Loucy (cell line): ENCODE data around the gene KLK12.
"Not testable (repeated sequence)": the region's sequence is repeated elsewhere in the genome, so short reads cannot be mapped to it uniquely, and the experiment has no call there.

Source experiments
- H2AFZ ChIP-seq: fragments of 200-600 bp; sonication (generic); 2 replicates; pipeline ENCODE4 v1.6.0; 2016; ENCODE audit warnings: antibody characterized with exemption, mild to moderate bottlenecking, low read length, moderate library complexity
- H3F3A ChIP-seq: fragments of 200-600 bp; 2 replicates; pipeline ENCODE4 v1.6.0; 2016; ENCODE audit warnings: antibody characterized with exemption, low read depth, mild to moderate bottlenecking
- H3K27me3 ChIP-seq: fragments of 200-600 bp; sonication (generic); 2 replicates; pipeline ENCODE4 v1.6.1; 2014; ENCODE audit warnings: low read length, mild to moderate bottlenecking; ENCODE audit not compliant: insufficient read depth, poor library complexity, severe bottlenecking
- H3K36me3 ChIP-seq: fragments of 200-600 bp; sonication (generic); 2 replicates; pipeline ENCODE4 v1.6.1; 2016; ENCODE audit warnings: low read length; ENCODE audit not compliant: insufficient read depth
- H3K4me1 ChIP-seq: fragments of 200-600 bp; sonication (generic); 2 replicates; pipeline ENCODE4 v1.5.1; 2014; ENCODE audit warnings: low read length, mild to moderate bottlenecking; ENCODE audit not compliant: insufficient read depth, poor library complexity, severe bottlenecking
- H3K4me2 ChIP-seq: fragments of 200-600 bp; sonication (generic); 2 replicates; pipeline ENCODE4 v1.6.0; 2014; ENCODE audit warnings: antibody characterized with exemption, low read length, low read depth, mild to moderate bottlenecking; ENCODE audit not compliant: poor library complexity, severe bottlenecking
- H3K4me3 ChIP-seq: fragments of 200-600 bp; sonication (generic); 2 replicates; pipeline ENCODE4 v1.5.1; 2014; ENCODE audit warnings: low read length, mild to moderate bottlenecking, mixed read lengths; ENCODE audit not compliant: poor library complexity, severe bottlenecking
- H3K79me2 ChIP-seq: fragments of 200-600 bp; sonication (generic); 2 replicates; pipeline ENCODE4 v1.6.1; 2014; ENCODE audit warnings: low read length; ENCODE audit not compliant: insufficient read depth
- H3K9ac ChIP-seq: fragments of 200-600 bp; sonication (generic); 2 replicates; pipeline ENCODE4 v1.6.0; 2014; ENCODE audit warnings: mild to moderate bottlenecking, low read depth, low read length, moderate library complexity; ENCODE audit not compliant: poor library complexity, severe bottlenecking
- H3K9me2 ChIP-seq: fragments of 200-600 bp; sonication (generic); replicated peaks from 2 replicates; pipeline ENCODE4 v1.6.1; 2016; ENCODE audit warnings: low read depth, low read length, mixed read lengths
- H3K9me3 ChIP-seq: fragments of 200-600 bp; sonication (generic); 2 replicates; pipeline ENCODE4 v1.6.1; 2014; ENCODE audit warnings: mild to moderate bottlenecking, antibody characterized with exemption, low read length, low read depth; ENCODE audit not compliant: insufficient read depth
- H4K20me1 ChIP-seq: fragments of 200-600 bp; sonication (generic); 2 replicates; pipeline ENCODE4 v1.6.0; 2014; ENCODE audit warnings: antibody characterized with exemption, low read length, mild to moderate bottlenecking; ENCODE audit not compliant: insufficient read depth, poor library complexity, severe bottlenecking
- EZH2phosphoT487 ChIP-seq: fragments of 200-600 bp; IDR thresholded peaks from 2 replicates; pipeline ENCODE4 v1.6.1; 2018; ENCODE audit warnings: antibody characterized with exemption, mild to moderate bottlenecking, moderate library complexity, borderline replicate concordance
- TF ChIP-seq, protein P1 (sequence below): fragments of 200-600 bp; sonication (generic); conservative IDR thresholded peaks from 2 replicates; pipeline ENCODE4 v1.5.1; 2014; ENCODE audit warnings: mild to moderate bottlenecking, antibody characterized with exemption, low read length

The KLK12 gene

DNA sequence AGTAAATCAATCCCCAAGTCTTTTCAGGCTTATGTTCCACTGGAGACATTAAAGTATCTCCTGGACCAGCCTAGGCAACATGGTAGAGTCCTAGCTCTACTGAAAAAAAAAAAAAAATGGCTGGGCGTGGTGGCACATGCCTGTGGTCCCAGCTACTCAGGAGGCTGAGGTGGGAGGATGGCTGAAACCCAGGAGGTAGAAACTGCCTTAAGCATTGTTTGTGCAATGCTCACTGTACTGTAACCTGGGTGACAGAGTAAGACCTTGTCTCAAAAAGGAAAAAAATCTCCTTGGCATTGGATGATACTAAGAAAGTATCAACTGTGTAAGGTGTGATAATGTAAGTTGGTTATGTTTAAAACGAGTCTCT, 42.2 kb downstream of the KLK12 start:
- Histone ChIP-seq H3K9ac (no peak overlapping the region), H3K4me2 (no peak overlapping the region), H2AFZ (no peak overlapping the region), H3K4me1 (no peaks in the 10 kb centered on the region), H3K36me3 (no peaks in the 10 kb centered on the region), H3K9me2 (no peaks in the 10 kb centered on the region), H3K9me3 (no peaks in the 10 kb centered on the region; the same call in 1 of the 2 replicates), H3K4me3 (no peak overlapping the region), H3F3A (no peaks in the 10 kb centered on the region), H3K79me2 (no peaks in the 10 kb centered on the region), H4K20me1 (no peaks in the 10 kb centered on the region), H3K27me3 (no peaks in the 10 kb centered on the region)
- no peak for TF ChIP-seq EZH2phosphoT487
- TF ChIP-seq, protein P1, sequence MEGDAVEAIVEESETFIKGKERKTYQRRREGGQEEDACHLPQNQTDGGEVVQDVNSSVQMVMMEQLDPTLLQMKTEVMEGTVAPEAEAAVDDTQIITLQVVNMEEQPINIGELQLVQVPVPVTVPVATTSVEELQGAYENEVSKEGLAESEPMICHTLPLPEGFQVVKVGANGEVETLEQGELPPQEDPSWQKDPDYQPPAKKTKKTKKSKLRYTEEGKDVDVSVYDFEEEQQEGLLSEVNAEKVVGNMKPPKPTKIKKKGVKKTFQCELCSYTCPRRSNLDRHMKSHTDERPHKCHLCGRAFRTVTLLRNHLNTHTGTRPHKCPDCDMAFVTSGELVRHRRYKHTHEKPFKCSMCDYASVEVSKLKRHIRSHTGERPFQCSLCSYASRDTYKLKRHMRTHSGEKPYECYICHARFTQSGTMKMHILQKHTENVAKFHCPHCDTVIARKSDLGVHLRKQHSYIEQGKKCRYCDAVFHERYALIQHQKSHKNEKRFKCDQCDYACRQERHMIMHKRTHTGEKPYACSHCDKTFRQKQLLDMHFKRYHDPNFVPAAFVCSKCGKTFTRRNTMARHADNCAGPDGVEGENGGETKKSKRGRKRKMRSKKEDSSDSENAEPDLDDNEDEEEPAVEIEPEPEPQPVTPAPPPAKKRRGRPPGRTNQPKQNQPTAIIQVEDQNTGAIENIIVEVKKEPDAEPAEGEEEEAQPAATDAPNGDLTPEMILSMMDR, result no peak

DNA sequence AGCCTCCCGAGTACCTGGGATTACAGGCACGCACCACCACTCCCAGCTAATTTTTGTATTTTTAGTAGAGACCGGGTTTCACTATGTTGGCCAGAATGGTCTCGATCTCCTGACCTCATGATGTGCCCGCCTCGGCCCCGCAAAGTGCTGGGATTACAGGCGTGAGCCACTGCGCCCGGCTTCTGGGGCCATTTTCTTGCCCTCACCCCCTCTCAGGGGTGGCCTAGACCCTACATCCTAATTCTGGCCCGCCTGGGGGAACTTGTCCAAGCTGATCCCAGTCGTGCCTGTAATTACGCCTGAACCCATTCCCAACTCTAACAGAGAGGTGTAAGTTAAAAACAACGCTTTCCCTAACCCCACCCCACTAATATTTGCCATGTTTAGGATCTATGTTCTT, 50.4 kb downstream of the KLK12 start:
- not testable (repeated sequence) for H3K4me1 ChIP-seq, H3K79me2 ChIP-seq, H3K9ac ChIP-seq, H3K27me3 ChIP-seq, H2AFZ ChIP-seq, H3K36me3 ChIP-seq, H3F3A ChIP-seq, H3K9me3 ChIP-seq, H4K20me1 ChIP-seq, H3K4me2 ChIP-seq, H3K9me2 ChIP-seq, H3K4me3 ChIP-seq

DNA sequence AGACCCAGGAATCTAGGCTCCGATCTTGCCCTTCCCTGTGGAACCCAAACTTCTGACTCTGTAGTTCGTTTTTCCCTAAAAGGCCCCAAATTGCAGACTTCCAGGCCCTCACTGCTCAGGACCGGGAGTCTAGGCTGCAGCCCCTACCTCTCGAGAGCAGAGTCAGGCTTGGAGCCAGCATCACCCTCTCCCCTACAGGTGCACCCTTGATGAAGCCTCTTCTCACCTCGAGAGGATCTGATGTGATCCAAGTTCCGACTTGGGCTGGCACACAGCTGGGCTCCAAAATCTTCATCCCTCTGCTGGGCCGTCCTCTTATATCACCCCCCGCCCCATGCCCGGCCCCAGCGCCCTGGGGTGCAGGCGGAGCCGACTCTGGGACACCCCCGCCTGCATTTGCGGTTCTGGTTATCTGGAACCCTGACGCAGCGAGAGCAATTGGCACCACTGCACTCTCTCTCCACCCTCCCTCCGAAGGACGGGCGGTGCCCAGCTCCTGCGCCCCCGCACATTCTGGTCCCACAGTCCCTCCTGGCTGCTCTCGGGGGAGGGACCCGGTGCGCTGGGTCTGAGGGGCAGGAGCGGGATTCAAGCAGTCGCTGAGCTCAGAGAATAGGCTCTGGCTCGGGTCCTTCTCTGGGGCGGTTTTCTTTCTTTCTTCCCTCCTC, 51.0 kb downstream of the KLK12 start, which contains the start of gene KLK7:
KLK7 (minus strand) TSS at position 293 of the 668 bp plus-strand sequence. CDS start 1,518 bp downstream, outside the sequence.
- no peak for TF ChIP-seq EZH2phosphoT487
- TF ChIP-seq, protein P1, result no peak
- H3K4me2 ChIP-seq, result no peak within 1 kb of the TSS
- no peaks in the 10 kb centered on the region for H3K36me3 ChIP-seq
- H4K20me1 ChIP-seq, result no peaks in the 10 kb centered on the region
- no peaks in the 10 kb centered on the region for H3K27me3 ChIP-seq
- no peak within 1 kb of the TSS for H2AFZ ChIP-seq
- H3K4me1 ChIP-seq, result no peaks in the 10 kb centered on the region
- H3K9me3 ChIP-seq, result no peaks in the 10 kb centered on the region; the same call in 1 of the 2 replicates
- no peaks in the 10 kb centered on the region for H3K79me2 ChIP-seq
- H3K4me3 ChIP-seq, result no peak within 1 kb of the TSS
- H3F3A ChIP-seq, result no peaks in the 10 kb centered on the region
- no peaks in the 10 kb centered on the region for H3K9me2 ChIP-seq
- no peak within 1 kb of the TSS for H3K9ac ChIP-seq

DNA sequence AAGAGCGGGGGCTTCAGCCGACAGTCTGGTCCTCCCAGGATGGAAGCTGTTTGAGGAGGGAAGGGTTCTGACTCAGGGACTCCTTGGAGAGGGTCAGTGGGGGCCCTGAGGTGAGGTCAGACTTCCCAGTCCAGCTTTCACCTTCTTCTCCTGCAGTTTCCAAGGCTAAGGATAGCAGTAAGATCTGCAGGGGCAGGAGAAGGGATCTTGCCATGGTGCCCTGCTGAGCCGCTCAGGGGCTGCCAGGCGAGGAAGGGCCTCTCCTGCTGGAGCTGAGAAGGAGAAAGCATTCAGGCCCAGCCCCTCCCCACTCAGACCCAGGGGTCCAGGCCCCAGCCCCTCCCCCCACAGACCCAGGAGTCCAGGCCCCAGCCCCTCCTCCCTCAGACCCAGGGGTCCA, 52.6 kb downstream of the KLK12 start:
- TF ChIP-seq, protein P1, result no peak
- no peak for TF ChIP-seq EZH2phosphoT487
- no peaks in the 10 kb centered on the region for H3K27me3 ChIP-seq

More for the DNA sequence above, 52.6 kb downstream of the KLK12 start:
- Histone ChIP-seq H3K9me2 (no peaks in the 10 kb centered on the region), H4K20me1 (no peaks in the 10 kb centered on the region), H3K79me2 (no peaks in the 10 kb centered on the region), H3F3A (no peaks in the 10 kb centered on the region), H3K4me1 (no peaks in the 10 kb centered on the region), H3K9me3 (no peaks in the 10 kb centered on the region; the same call in 1 of the 2 replicates), H3K4me2 (no peak overlapping the region), H3K4me3 (no peak overlapping the region), H3K9ac (no peak overlapping the region), H2AFZ (no peak overlapping the region), H3K36me3 (no peaks in the 10 kb centered on the region)
